ENCODE data around the gene QKI.

Gene QKI

DNA sequence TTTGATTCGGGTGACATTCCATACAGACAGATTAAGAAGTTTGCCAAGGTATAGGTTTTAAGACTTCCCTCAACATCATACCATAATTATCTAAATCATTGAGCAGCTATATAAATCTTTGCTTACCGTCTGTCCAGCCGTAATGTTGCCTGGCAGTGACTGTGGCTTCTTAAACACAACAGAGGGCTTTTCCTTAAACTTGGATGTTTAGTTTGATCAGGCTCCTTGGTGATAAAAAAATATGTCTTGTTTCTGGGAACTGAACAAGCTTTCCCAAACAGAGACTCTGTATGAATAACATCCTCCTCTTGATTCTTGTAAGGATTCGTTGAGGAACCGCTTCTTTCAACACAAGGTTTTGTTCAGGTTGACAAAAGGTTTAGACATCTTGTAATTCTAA is 130.9 kb downstream of the QKI start:
- Histone ChIP-seq H3K4me1 (ENCODE audit: control insufficient read depth, low read depth, low read length) (peaks cover 58% of the 10 kb centered on the region), H3K36me3 (ENCODE audit: control insufficient read depth, low read depth, low read length) (no peaks in the 10 kb centered on the region)

DNA sequence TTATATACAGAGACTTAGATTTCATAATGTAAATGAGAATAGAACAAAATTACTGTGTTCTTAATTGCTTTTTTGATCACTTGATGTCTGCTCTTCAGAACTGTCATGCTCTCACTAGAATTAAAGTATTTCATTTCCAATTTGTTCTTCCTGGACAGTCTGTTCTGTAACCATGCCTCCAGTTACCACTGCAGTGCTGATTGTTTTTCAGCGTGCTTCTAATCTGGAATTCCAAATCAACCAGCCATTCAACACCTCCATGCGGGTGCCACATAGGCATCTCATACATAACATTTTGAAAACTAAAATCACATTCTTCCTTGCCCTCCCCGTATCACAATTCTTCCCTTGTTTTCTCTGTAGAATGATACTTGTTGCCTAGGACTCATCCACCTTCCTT is 132.8 kb downstream of the QKI start:
- H3K27me3 ChIP-seq (ENCODE audit: control insufficient read depth, insufficient read depth, low read length) = no peaks in the 10 kb centered on the region
- peaks cover 41% of the 10 kb centered on the region for H3K4me1 ChIP-seq (ENCODE audit: control insufficient read depth, low read depth, low read length)
- H3K27ac ChIP-seq (ENCODE audit: low read length) = no peak overlapping the region
- no peaks in the 10 kb centered on the region for H3K36me3 ChIP-seq (ENCODE audit: control insufficient read depth, low read depth, low read length)
- no peak overlapping the region for H3K4me3 ChIP-seq (ENCODE audit: low read length)
- no peak overlapping the region for H3K9ac ChIP-seq (ENCODE audit: low read length)
- H3K9me3 ChIP-seq (ENCODE audit: control insufficient read depth, low read depth, low read length) = no peaks in the 10 kb centered on the region

More for the DNA sequence above, 130.9 kb downstream of the QKI start:
- H3K27ac ChIP-seq (ENCODE audit: low read length) = no peak overlapping the region
- no peaks in the 10 kb centered on the region for H3K9me3 ChIP-seq (ENCODE audit: control insufficient read depth, low read depth, low read length)
- H3K27me3 ChIP-seq (ENCODE audit: control insufficient read depth, insufficient read depth, low read length) = no peaks in the 10 kb centered on the region
- H3K4me3 ChIP-seq (ENCODE audit: low read length) = no peak overlapping the region
- no peak overlapping the region for H3K9ac ChIP-seq (ENCODE audit: low read length)

DNA sequence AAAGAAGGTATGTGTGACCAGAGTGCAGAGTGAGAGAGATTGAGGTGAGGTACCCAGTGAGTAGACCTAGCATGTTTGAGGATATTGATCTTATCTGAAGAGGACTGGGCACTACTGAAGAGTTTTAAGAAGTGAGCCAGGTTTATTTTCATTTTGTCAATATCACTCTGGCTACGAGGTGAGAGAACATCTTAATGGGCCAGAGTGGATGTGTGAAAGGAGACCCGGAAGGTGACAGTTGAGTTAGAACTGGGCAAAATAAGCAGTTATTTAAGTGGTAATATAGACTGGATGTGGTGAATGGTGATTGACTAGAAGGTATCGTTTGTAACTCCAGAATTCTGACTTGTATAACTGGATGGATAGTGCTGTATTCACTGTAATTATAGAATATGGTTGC is 134.1 kb downstream of the QKI start:
- H3K9ac ChIP-seq (ENCODE audit: low read length) = no peak overlapping the region
- H3K27me3 ChIP-seq (ENCODE audit: control insufficient read depth, insufficient read depth, low read length) = no peaks in the 10 kb centered on the region
- no peak overlapping the region for H3K27ac ChIP-seq (ENCODE audit: low read length)
- H3K36me3 ChIP-seq (ENCODE audit: control insufficient read depth, low read depth, low read length) = no peaks in the 10 kb centered on the region
- peaks cover 27% of the 10 kb centered on the region for H3K4me1 ChIP-seq (ENCODE audit: control insufficient read depth, low read depth, low read length)
- H3K4me3 ChIP-seq (ENCODE audit: low read length) = no peak overlapping the region
- H3K9me3 ChIP-seq (ENCODE audit: control insufficient read depth, low read depth, low read length) = no peaks in the 10 kb centered on the region

DNA sequence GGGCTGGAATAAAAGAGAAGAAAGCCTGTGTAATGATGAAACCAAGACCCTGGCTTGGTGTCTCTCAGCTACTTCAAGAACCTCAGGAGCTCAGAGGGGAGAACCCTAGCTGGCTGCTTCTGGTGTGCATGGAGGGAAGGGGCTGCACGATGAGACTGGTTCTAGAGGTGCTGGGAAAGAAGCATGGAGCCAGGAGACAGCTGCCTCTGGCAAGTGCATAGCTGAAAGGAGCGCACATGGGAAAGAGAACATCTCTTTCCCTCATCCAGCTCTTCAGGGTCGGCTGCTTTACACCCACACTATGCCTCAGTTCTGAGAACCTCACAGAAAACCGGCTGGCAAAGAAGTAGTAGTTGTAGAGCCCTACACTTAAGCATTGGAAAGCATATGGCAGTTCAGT is 139.5 kb downstream of the QKI start:
- H3K9me3 ChIP-seq (ENCODE audit: control insufficient read depth, low read depth, low read length) = no peaks in the 10 kb centered on the region
- H3K4me3 ChIP-seq (ENCODE audit: low read length) = no peak overlapping the region
- H3K4me1 ChIP-seq (ENCODE audit: control insufficient read depth, low read depth, low read length) = no peaks in the 10 kb centered on the region
- H3K9ac ChIP-seq (ENCODE audit: low read length) = no peak overlapping the region
- peaks cover 7% of the 10 kb centered on the region for H3K36me3 ChIP-seq (ENCODE audit: control insufficient read depth, low read depth, low read length)
- H3K27ac ChIP-seq (ENCODE audit: low read length) = no peak overlapping the region
- H3K27me3 ChIP-seq (ENCODE audit: control insufficient read depth, insufficient read depth, low read length) = no peaks in the 10 kb centered on the region

DNA sequence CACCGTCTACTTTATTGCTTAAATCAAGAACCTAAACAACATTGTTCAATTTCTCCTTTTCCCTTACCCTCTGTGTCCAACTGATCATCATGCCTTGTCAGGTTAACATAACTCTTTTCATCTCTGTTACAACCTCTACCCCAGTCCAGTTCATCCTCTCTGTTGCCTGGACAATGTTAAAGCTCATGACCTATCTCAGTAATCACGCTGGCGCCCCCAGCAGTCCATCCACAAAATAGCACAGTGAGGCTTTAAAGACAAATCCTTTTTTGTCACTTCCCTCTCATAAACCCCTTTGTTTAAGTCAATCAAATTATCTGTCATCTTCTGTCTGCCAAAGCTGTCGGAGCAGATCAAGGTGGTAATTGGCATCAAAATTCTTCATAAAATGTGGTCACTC is 140.1 kb downstream of the QKI start:
- Histone ChIP-seq H3K4me3 (ENCODE audit: low read length) (no peak overlapping the region), H3K27ac (ENCODE audit: low read length) (no peak overlapping the region), H3K4me1 (ENCODE audit: control insufficient read depth, low read depth, low read length) (no peaks in the 10 kb centered on the region), H3K36me3 (ENCODE audit: control insufficient read depth, low read depth, low read length) (peaks cover 9% of the 10 kb centered on the region), H3K9me3 (ENCODE audit: control insufficient read depth, low read depth, low read length) (no peaks in the 10 kb centered on the region), H3K9ac (ENCODE audit: low read length) (no peak overlapping the region), H3K27me3 (ENCODE audit: control insufficient read depth, insufficient read depth, low read length) (no peaks in the 10 kb centered on the region)

DNA sequence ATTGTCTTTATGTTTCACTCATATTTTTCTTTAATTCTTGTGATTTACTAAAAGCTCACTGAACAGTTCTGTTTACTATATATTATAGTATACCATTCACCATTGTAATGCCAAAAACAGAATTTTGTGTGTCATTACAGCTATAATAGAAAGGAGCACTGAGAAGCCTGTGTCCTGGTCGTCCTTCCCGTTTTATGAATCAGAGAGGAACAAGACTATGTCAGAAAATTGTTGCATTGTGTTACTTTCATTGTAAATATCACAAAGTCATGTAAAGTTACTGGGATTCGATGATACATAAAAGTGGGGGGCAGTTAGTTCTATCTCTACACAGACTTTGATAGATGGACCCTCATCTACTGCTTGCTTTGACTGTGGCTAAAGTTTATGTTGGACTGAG is 145.1 kb downstream of the QKI start:
- H3K4me3 ChIP-seq (ENCODE audit: low read length) = no peak overlapping the region
- H3K9ac ChIP-seq (ENCODE audit: low read length) = no peak overlapping the region
- no peaks in the 10 kb centered on the region for H3K27me3 ChIP-seq (ENCODE audit: control insufficient read depth, insufficient read depth, low read length)
- no peaks in the 10 kb centered on the region for H3K9me3 ChIP-seq (ENCODE audit: control insufficient read depth, low read depth, low read length)
- no peaks in the 10 kb centered on the region for H3K4me1 ChIP-seq (ENCODE audit: control insufficient read depth, low read depth, low read length)
- H3K27ac ChIP-seq (ENCODE audit: low read length) = no peak overlapping the region
- peaks cover 41% of the 10 kb centered on the region for H3K36me3 ChIP-seq (ENCODE audit: control insufficient read depth, low read depth, low read length)

DNA sequence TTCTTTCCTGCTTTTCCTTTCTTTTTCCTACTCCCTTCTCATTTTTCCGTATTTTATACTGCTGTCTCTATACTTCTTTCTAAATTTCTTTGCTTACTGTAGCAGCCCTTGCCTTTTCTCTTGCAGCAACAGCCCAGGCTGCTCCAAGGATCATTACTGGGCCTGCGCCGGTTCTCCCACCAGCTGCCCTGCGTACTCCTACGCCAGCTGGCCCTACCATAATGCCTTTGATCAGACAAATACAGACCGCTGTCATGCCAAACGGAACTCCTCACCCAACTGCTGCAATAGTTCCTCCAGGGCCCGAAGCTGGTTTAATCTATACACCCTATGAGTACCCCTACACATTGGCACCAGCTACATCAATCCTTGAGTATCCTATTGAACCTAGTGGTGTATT is 148.8 kb downstream of the QKI start:
- no peak overlapping the region for H3K4me3 ChIP-seq (ENCODE audit: low read length)
- no peaks in the 10 kb centered on the region for H3K9me3 ChIP-seq (ENCODE audit: control insufficient read depth, low read depth, low read length)
- H3K27me3 ChIP-seq (ENCODE audit: control insufficient read depth, insufficient read depth, low read length) = no peaks in the 10 kb centered on the region
- H3K36me3 ChIP-seq (ENCODE audit: control insufficient read depth, low read depth, low read length) = peaks cover 62% of the 10 kb centered on the region
- H3K27ac ChIP-seq (ENCODE audit: low read length) = no peak overlapping the region
- H3K4me1 ChIP-seq (ENCODE audit: control insufficient read depth, low read depth, low read length) = no peaks in the 10 kb centered on the region
- no peak overlapping the region for H3K9ac ChIP-seq (ENCODE audit: low read length)

DNA sequence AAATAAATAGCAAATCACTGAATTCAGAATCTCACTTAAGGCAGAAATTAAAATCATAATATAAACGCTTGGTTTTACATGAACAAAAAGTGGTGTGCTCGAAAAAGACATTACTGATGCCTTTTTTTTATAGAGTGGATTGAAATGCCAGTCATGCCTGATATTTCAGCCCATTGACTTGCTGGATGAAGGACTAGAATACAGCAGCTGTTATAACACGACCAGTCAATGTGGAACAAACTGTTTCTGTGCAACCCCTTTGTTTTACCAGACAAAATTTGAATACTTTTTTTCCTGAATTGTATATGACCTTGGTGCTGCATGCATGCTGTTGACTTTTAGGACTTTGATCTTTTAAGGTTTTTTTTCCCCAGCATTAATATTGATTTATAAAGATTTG is 150.0 kb downstream of the QKI start:
- Histone ChIP-seq H3K9me3 (ENCODE audit: control insufficient read depth, low read depth, low read length) (no peaks in the 10 kb centered on the region), H3K27me3 (ENCODE audit: control insufficient read depth, insufficient read depth, low read length) (no peaks in the 10 kb centered on the region), H3K4me1 (ENCODE audit: control insufficient read depth, low read depth, low read length) (no peaks in the 10 kb centered on the region), H3K4me3 (ENCODE audit: low read length) (no peak overlapping the region), H3K9ac (ENCODE audit: low read length) (no peak overlapping the region), H3K36me3 (ENCODE audit: control insufficient read depth, low read depth, low read length) (peaks cover 58% of the 10 kb centered on the region), H3K27ac (ENCODE audit: low read length) (no peak overlapping the region)

DNA sequence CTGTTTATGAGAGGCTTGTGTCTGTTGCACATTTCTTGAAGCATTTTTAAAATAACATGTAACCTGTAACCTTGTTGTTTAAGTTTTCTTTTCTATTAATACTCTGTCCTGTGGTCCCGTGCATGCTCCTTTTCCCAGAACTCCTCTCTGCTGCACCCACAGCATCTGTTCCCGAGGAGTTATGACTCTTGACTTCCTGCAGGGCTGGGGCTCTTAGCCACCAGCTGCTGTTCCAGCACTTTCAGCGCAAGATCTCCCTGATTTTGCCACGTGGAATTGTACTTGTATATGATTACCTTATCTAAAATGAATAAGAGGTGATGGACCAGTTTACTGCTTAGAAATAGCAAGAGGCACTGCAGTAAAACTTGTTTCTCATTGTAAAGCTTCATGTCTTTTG is 150.6 kb downstream of the QKI start:
- H3K4me3 ChIP-seq (ENCODE audit: low read length) = no peak overlapping the region
- peaks cover 57% of the 10 kb centered on the region for H3K36me3 ChIP-seq (ENCODE audit: control insufficient read depth, low read depth, low read length)
- no peak overlapping the region for H3K9ac ChIP-seq (ENCODE audit: low read length)
- no peaks in the 10 kb centered on the region for H3K4me1 ChIP-seq (ENCODE audit: control insufficient read depth, low read depth, low read length)
- H3K27ac ChIP-seq (ENCODE audit: low read length) = no peak overlapping the region
- no peaks in the 10 kb centered on the region for H3K27me3 ChIP-seq (ENCODE audit: control insufficient read depth, insufficient read depth, low read length)
- H3K9me3 ChIP-seq (ENCODE audit: control insufficient read depth, low read depth, low read length) = no peaks in the 10 kb centered on the region

DNA sequence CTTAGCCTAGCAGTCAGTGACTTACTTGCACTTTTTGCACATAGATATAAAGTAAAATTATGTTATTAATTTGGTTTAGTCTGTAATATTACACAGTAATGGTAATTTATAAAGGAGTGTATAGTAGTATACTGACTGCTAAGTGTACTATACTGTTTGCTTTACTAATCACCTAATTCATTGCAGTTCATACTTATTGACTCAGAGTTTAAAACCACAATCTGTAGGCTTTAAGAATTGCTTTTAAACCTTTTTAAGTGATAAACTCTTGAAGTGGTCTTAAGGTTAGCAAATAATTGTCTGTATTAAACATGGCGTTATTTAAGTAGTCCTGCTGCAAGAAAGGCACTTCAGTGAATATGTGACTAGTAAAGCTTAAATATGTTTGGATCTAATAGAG is 151.5 kb downstream of the QKI start:
- H3K9me3 ChIP-seq (ENCODE audit: control insufficient read depth, low read depth, low read length) = no peaks in the 10 kb centered on the region
- no peaks in the 10 kb centered on the region for H3K4me1 ChIP-seq (ENCODE audit: control insufficient read depth, low read depth, low read length)
- peaks cover 62% of the 10 kb centered on the region for H3K36me3 ChIP-seq (ENCODE audit: control insufficient read depth, low read depth, low read length)
- H3K4me3 ChIP-seq (ENCODE audit: low read length) = no peak overlapping the region
- H3K27me3 ChIP-seq (ENCODE audit: control insufficient read depth, insufficient read depth, low read length) = no peaks in the 10 kb centered on the region
- H3K9ac ChIP-seq (ENCODE audit: low read length) = no peak overlapping the region
- no peak overlapping the region for H3K27ac ChIP-seq (ENCODE audit: low read length)

DNA sequence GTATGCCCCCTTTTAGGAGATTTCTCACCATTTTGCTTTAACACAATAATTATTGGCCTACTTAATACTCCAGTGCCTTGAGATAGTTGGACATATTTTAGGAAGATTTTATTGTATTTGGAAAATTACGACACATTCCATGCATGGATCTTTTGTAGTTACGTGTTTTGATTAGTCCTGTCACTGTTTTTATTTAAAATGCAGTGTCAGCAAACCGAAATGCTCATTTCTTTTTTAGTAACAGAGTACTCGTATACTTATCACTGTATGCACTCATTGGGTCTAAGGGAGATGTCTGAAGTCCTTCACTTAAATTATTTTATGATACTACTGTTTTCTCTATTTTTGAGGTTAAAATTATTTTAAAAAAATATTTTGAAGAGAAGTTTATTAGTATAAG is 153.8 kb downstream of the QKI start:
- Histone ChIP-seq H3K9me3 (ENCODE audit: control insufficient read depth, low read depth, low read length) (no peaks in the 10 kb centered on the region), H3K27me3 (ENCODE audit: control insufficient read depth, insufficient read depth, low read length) (no peaks in the 10 kb centered on the region), H3K4me1 (ENCODE audit: control insufficient read depth, low read depth, low read length) (peaks cover 14% of the 10 kb centered on the region), H3K9ac (ENCODE audit: low read length) (no peak overlapping the region), H3K27ac (ENCODE audit: low read length) (no peak overlapping the region), H3K36me3 (ENCODE audit: control insufficient read depth, low read depth, low read length) (peaks cover 51% of the 10 kb centered on the region), H3K4me3 (ENCODE audit: low read length) (no peak overlapping the region)

DNA sequence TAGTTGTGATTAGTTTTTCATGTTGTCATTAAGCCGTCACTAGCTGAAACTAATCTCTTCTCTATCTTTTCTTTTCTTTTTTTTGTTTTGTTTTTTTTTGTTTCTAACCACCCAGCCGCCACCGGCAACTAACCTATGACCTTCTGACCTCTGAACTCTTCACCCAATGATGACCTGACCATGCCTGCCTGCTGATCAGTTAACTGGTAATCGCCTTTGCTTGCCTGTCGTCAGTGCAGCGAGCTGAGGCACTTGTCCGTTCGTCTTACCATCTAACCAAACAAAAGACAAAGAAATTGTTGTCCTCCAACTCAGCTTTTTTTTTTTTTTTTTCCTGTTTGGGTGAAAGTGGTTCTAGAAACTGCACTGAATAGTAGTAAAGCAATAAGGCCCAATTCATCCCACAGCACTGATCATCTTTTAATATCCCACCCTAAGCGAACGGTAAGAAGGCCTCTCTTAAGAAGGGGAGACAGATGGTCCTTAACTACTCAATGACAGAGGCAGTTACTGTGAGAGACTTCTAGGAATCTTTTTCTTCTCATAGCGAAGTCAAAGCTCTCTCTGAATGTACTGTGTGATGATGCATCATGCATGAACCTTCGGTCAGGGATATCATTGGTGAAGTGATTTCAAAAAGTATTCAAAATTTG is 156.2 kb downstream of the QKI start:
- Histone ChIP-seq H3K27ac (ENCODE audit: low read length) (peak overlapping the region; percentile 7), H3K36me3 (ENCODE audit: control insufficient read depth, low read depth, low read length) (peaks cover 29% of the 10 kb centered on the region), H3K4me3 (ENCODE audit: low read length) (no peak overlapping the region), H3K4me1 (ENCODE audit: control insufficient read depth, low read depth, low read length) (peaks cover 30% of the 10 kb centered on the region), H3K9me3 (ENCODE audit: control insufficient read depth, low read depth, low read length) (no peaks in the 10 kb centered on the region), H3K9ac (ENCODE audit: low read length) (no peak overlapping the region), H3K27me3 (ENCODE audit: control insufficient read depth, insufficient read depth, low read length) (no peaks in the 10 kb centered on the region)

Data from iPS-18a (cell line).